Measurements from ENCODE around the gene EEF2K. TPM values are rescaled to one million over a fixed set of nuclear protein-coding genes. Genes with fewer than 3 reads are reported as not detected.

EEF2K gene
- total RNA-seq, 4 donors from 2014 or later: 10.6 to 26.9 (median 16.2) TPM

GRCh38 chr16:22323959-22324786 lies 118.1 kb downstream of the EEF2K start:
- Histone ChIP-seq H3K27me3 (no peaks in the 10 kb centered on the region), H3K27ac (no peak overlapping the region), H3K36me3 (peaks cover 27 to 100% (median 41%) of the 10 kb centered on the region in 3 donors), H3K4me3 (no peak overlapping the region), H3K4me1 (peaks cover 0 to 10% (median 0%) of the 10 kb centered on the region in 3 donors), H3K9me3 (no peaks in the 10 kb centered on the region)
- no peak for TF ChIP-seq POLR2A (IDR thresholded peaks at IDR 0.05)
- TF ChIP-seq CTCF (IDR thresholded peaks at IDR 0.05): no peak
- DNase-seq: no peak
- 81 to 83% methylated on average over 4 to 15 of the region's 24 CpGs for WGBS, 2 donors
- intact Hi-C loops (cut with DNase I): no loop called here

DNA sequence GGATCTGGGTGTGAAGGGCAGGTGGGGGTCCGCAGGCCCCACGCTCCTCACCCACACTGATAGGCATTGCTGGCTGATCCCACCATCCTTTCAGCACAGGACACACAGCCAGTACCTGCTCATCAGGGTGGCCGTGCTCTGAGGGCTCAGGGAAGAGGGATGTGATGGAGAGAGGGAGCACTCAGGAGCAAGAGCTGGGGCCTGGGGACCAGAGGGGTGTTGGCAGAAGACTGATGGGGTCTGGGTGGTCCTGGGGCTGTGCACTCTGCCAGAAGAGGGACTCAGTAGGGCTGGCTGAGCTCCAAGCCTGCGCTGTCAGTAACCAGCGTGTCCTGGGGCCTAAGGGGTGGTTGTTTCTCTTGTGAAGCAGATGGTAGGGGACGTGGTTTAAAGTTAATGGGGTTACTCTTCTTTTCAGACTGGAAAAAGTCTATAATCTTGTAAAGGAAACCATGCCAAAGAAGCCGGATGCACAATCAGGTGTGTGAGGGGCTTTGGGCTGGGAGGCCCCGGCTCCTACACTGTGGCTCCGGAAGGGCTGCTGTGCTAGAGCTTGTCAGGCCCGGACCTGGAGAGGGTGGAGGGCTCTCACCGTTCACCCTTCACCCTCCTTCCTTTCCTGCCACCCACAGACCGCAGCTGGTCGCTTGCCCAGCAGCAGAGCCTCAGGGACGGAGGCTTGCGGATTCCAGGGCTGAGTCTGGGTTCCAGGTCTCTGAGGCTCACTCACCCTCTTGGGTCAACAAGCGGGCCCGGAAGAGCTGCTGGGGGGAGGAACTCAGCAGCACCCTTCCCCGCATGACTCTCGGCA lies 118.9 kb downstream of the EEF2K start:
- TF ChIP-seq CTCF (IDR thresholded peaks at IDR 0.05): no peak
- TF ChIP-seq POLR2A (IDR thresholded peaks at IDR 0.05): no peak

DNA sequence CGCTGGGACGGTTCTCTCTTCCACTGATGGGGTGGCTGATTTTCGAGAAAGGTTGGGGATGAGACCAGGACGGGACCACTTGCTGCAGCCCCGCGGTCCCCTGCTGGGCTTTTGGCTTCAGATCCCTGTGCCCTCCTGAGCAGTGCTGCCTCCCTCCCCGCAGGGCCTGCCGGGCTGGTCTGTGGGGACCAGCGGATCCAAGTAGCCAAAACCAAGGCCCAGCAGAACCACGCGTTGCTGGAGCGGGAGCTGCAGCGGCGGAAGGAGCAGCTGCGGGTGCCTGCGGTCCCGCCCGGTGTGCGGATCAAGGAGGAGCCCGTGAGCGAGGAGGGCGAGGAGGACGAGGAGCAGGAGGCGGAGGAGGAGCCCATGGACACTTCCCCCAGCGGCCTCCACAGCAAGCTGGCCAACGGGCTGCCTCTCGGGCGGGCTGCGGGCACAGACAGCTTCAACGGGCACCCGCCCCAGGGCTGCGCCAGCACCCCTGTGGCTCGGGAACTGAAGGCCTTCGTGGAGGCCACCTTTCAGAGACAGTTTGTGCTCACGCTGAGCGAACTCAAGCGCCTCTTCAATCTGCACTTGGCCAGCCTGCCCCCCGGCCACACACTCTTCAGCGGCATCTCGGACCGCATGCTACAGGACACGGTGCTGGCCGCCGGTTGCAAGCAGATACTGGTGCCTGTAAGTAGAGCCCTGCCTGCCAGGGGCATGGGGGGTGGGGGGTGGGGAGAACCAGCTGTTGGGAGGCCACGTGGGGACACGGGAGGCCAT lies 119.7 kb downstream of the EEF2K start:
- Histone ChIP-seq H3K4me3 (no peak overlapping the region), H3K27ac (no peak overlapping the region), H3K9me3 (no peaks in the 10 kb centered on the region), H3K4me1 (peaks cover 0 to 10% (median 0%) of the 10 kb centered on the region in 3 donors), H3K36me3 (peaks cover 27 to 98% (median 46%) of the 10 kb centered on the region in 3 donors), H3K27me3 (no peaks in the 10 kb centered on the region)
- 93 to 94% methylated on average over 13 to 33 of the region's 46 CpGs for WGBS, 2 donors
- no peak for DNase-seq
- intact Hi-C loops (cut with DNase I): no loop called here
- TF ChIP-seq POLR2A (IDR thresholded peaks at IDR 0.05): no peak
- no peak for TF ChIP-seq CTCF (IDR thresholded peaks at IDR 0.05)

More for the DNA sequence above, 118.9 kb downstream of the EEF2K start:
- no peak overlapping the region for H3K27ac ChIP-seq
- no peak for DNase-seq
- no peaks in the 10 kb centered on the region for H3K27me3 ChIP-seq
- no peaks in the 10 kb centered on the region for H3K9me3 ChIP-seq
- H3K36me3 ChIP-seq: peaks cover 27 to 100% (median 46%) of the 10 kb centered on the region in 3 donors
- peaks cover 0 to 10% (median 0%) of the 10 kb centered on the region in 3 donors for H3K4me1 ChIP-seq
- no peak overlapping the region for H3K4me3 ChIP-seq
- WGBS, 2 donors: 87 to 92% methylated on average over 9 to 17 of the region's 19 CpGs
- intact Hi-C loops (cut with DNase I): no loop called here

GRCh38 chr16:22326369-22326652 lies 120.2 kb downstream of the EEF2K start:
- no peak for DNase-seq

More at GRCh38 chr16:22326369-22326652, 120.2 kb downstream of the EEF2K start:
- intact Hi-C loops (cut with DNase I): no loop called here
- H3K9me3 ChIP-seq: no peaks in the 10 kb centered on the region
- TF ChIP-seq POLR2A (IDR thresholded peaks at IDR 0.05): no peak
- TF ChIP-seq CTCF (IDR thresholded peaks at IDR 0.05): no peak
- peaks cover 27 to 98% (median 47%) of the 10 kb centered on the region in 3 donors for H3K36me3 ChIP-seq
- H3K4me3 ChIP-seq: no peak overlapping the region
- 80 to 96% methylated on average over 1 to 3 of the region's 4 CpGs for WGBS, 2 donors
- H3K4me1 ChIP-seq: peaks cover 0 to 5% (median 0%) of the 10 kb centered on the region in 3 donors
- no peaks in the 10 kb centered on the region for H3K27me3 ChIP-seq
- no peak overlapping the region for H3K27ac ChIP-seq
